Measurements from ENCODE around the gene FRMD8. TPM values are rescaled to one million over a fixed set of nuclear protein-coding genes. Genes with fewer than 3 reads are reported as not detected.

Gene FRMD8
- total and polyA plus RNA-seq, 2 of the 8 experiments (the other 6 are each of a cell fraction or from before 2014, with no cell fraction given): 15.0 to 19.2 TPM

GRCh38 chr11:65362966-65363365, 23.5 kb upstream of the FRMD8 start:
- Histone ChIP-seq H3K4me3 (ENCODE audit: extremely low read depth in 1 of 4, insufficient read depth in 2 of 4, low read depth in 3 of 4, low read length in 4 of 4) (no peak overlapping the region), H3K9ac (replicated peaks in 1 of 4; ENCODE audit: extremely low read depth in 1 of 4, low read depth in 3 of 4, low read length in 3 of 4) (no peak overlapping the region), H2BK20ac (ENCODE audit: low read length) (no peak overlapping the region), H3K14ac (ENCODE audit: insufficient read length) (no peak overlapping the region), H3K23me2 (ENCODE audit: low read depth, low read length) (no peaks in the 10 kb centered on the region), H3K79me1 (ENCODE audit: low read depth, low read length) (no peaks in the 10 kb centered on the region), H3K4me2 (ENCODE audit: insufficient read depth in 1 of 2, low read depth in 2 of 2, low read length in 2 of 2) (no peak overlapping the region), H3K27ac (ENCODE audit: low read depth, low read length) (no peak overlapping the region), H3K27me3 (replicated peaks in 1 of 4; ENCODE audit: control insufficient read depth in 3 of 4, extremely low read depth in 1 of 4, insufficient read depth in 3 of 4, low read length in 3 of 4) (peaks cover 0 to 2% (median 0%) of the 10 kb centered on the region in 4 experiments; a peak in 2 of 7 replicates), H2BK12ac (ENCODE audit: low read depth, low read length) (no peak overlapping the region), H2AK5ac (ENCODE audit: low read depth, low read length) (no peak overlapping the region), H2BK5ac (ENCODE audit: low read depth, low read length) (no peak overlapping the region), H3K36me3 (ENCODE audit: control insufficient read depth in 2 of 4, insufficient read depth in 4 of 4, low read length in 3 of 4) (no peaks in the 10 kb centered on the region), H3K23ac (ENCODE audit: insufficient read length) (no peak overlapping the region), H4K5ac (ENCODE audit: insufficient read length, low read depth, low read length) (no peak overlapping the region), H3K18ac (ENCODE audit: extremely low read depth, low read length) (no peak overlapping the region), H4K8ac (ENCODE audit: extremely low read depth, insufficient read depth, low read length) (no peak overlapping the region), H2BK120ac (replicated peaks; ENCODE audit: low read depth, low read length) (no peak overlapping the region), H2AFZ (ENCODE audit: low read length) (no peak overlapping the region), H2BK15ac (ENCODE audit: low read length) (no peak overlapping the region), H4K20me1 (replicated peaks in 1 of 2; ENCODE audit: control insufficient read depth in 1 of 2, insufficient read depth in 2 of 2, low read length in 2 of 2) (no peaks in the 10 kb centered on the region), H3K4me1 (replicated peaks in 1 of 4; ENCODE audit: control insufficient read depth in 3 of 4, insufficient read depth in 4 of 4, low read length in 3 of 4) (peaks cover 0 to 4% (median 0%) of the 10 kb centered on the region in 4 experiments; a peak in 4 of 7 replicates), H3K4ac (replicated peaks; ENCODE audit: insufficient read length, low read depth, low read length) (no peak overlapping the region), H3K56ac (replicated peaks; ENCODE audit: insufficient read length, low read depth, low read length) (no peak overlapping the region), H3K9me3 (ENCODE audit: insufficient read depth in 2 of 2, low read depth in 1 of 2, low read length in 1 of 2) (no peaks in the 10 kb centered on the region), H3K79me2 (ENCODE audit: control insufficient read depth in 1 of 2, insufficient read depth in 2 of 2, low read length in 2 of 2) (no peaks in the 10 kb centered on the region), H4K91ac (replicated peaks; ENCODE audit: insufficient read length, low read length) (no peak overlapping the region)
- 100% methylated on average over 6 of the region's 6 CpGs; no CpG with 5 or more reads in 1 of the 2 experiments for WGBS, 2 experiments (ENCODE audit: extremely low coverage in 1 of 2, insufficient coverage in 1 of 2, insufficient read length in 1 of 2, insufficient replicate concordance in 2 of 2, low coverage in 1 of 2, low lambda C conversion rate in 2 of 2, missing lambda C conversion rate in 1 of 2)
- DNase-seq (ENCODE audit: low read depth in 1 of 2, low spot score in 2 of 2) (no peak), FAIRE-seq (no peak)
- ChIA-PET CTCF (ENCODE audit: partially characterized antibody) (interaction anchor here (0.6 to 2.1 kb wide), 7 partner anchors 12 to 189 kb away, joined by 3 to 7 read pairs (median 4); no protein-coding TSS in a partner anchor), POLR2A (ENCODE audit: partially characterized antibody) (interaction anchor here (0.6 to 2.5 kb wide), 3 partner anchors 9 to 142 kb away, joined by 3 to 12 read pairs (median 3); partner anchors contain the start of gene MALAT1)
- no peak for TF ChIP-seq CEBPB (IDR thresholded peaks at IDR 0.05; ENCODE audit: low read depth, low read length)
- TF ChIP-seq KDM4A (IDR thresholded peaks at IDR 0.05; ENCODE audit: low read depth, low read length, severe bottlenecking): no peak
- TF ChIP-seq ZNF274 (IDR thresholded peaks at IDR 0.05; ENCODE audit: borderline replicate concordance, extremely low read depth, low read length): no peak
- no peak for TF ChIP-seq BCL11A (IDR thresholded peaks at IDR 0.05; ENCODE audit: low read depth in 2 of 2, low read length in 2 of 2)
- no peak for TF ChIP-seq CHD1 (IDR thresholded peaks at IDR 0.05; ENCODE audit: low read depth, low read length)
- no peak for TF ChIP-seq POLR2AphosphoS5 (IDR thresholded peaks at IDR 0.05; ENCODE audit: low read depth, low read length)
- no peak for TF ChIP-seq SP1 (IDR thresholded peaks at IDR 0.05; ENCODE audit: low read depth, low read length)
- no peak for TF ChIP-seq HDAC6 (IDR thresholded peaks at IDR 0.05; ENCODE audit: low read depth, low read length)
- TF ChIP-seq, protein P1, sequence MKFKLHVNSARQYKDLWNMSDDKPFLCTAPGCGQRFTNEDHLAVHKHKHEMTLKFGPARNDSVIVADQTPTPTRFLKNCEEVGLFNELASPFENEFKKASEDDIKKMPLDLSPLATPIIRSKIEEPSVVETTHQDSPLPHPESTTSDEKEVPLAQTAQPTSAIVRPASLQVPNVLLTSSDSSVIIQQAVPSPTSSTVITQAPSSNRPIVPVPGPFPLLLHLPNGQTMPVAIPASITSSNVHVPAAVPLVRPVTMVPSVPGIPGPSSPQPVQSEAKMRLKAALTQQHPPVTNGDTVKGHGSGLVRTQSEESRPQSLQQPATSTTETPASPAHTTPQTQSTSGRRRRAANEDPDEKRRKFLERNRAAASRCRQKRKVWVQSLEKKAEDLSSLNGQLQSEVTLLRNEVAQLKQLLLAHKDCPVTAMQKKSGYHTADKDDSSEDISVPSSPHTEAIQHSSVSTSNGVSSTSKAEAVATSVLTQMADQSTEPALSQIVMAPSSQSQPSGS (IDR thresholded peaks at IDR 0.05; ENCODE audit: low read length): no peak
- no peak for TF ChIP-seq SUZ12 (IDR thresholded peaks at IDR 0.05; ENCODE audit: low read length)
- no peak for TF ChIP-seq TEAD4 (IDR thresholded peaks at IDR 0.05; ENCODE audit: low read depth, low read length)
- TF ChIP-seq BACH1 (IDR thresholded peaks at IDR 0.05; ENCODE audit: low read length): no peak
- TF ChIP-seq CHD2 (IDR thresholded peaks at IDR 0.05; ENCODE audit: low read length): no peak
- TF ChIP-seq JUN (IDR thresholded peaks at IDR 0.05; ENCODE audit: low read depth, low read length): no peak

Measured in H1 (cell line).